ENCODE data around the gene QRICH1. TPM values are rescaled to one million over a fixed set of nuclear protein-coding genes. Genes with fewer than 3 reads are reported as not detected.

QRICH1 gene
- total and polyA plus RNA-seq, 10 donors = 35.9 to 127 (median 101) TPM

- no peaks in the 10 kb centered on the region for H3K9me3 ChIP-seq
- TF ChIP-seq CTCF (IDR thresholded peaks at IDR 0.05 in 8 of 11, conservative IDR thresholded peaks at IDR 0.05 in 3 of 11) = no peak
- TF ChIP-seq POLR2A (IDR thresholded peaks at IDR 0.05) = no peak
- TF ChIP-seq POLR2AphosphoS5 (IDR thresholded peaks at IDR 0.05) = no peak
- H3K27ac ChIP-seq = no peak overlapping the region
- no peak overlapping the region for H3K4me3 ChIP-seq
- no peaks in the 10 kb centered on the region for H3K27me3 ChIP-seq (replicated peaks in 1 of 7)
- intact Hi-C loops (cut with DNase I; ENCODE audit: low total_unique reads) = no loop called here
- peaks cover 5 to 97% (median 79%) of the 10 kb centered on the region in 6 donors for H3K36me3 ChIP-seq
- H3K4me1 ChIP-seq = no peaks in the 10 kb centered on the region
- DNase-seq = no peak
These were observed 111.9 kb downstream of the QRICH1 start for GRCh38 chr3:48982016-48982415.

- no peak for DNase-seq
- intact Hi-C loops (cut with DNase I; ENCODE audit: low total_unique reads) = no loop called here
These were observed 113.6 kb downstream of the QRICH1 start for GRCh38 chr3:48980295-48980694.

More at GRCh38 chr3:48980295-48980694, 113.6 kb downstream of the QRICH1 start:
- H3K4me3 ChIP-seq = no peak overlapping the region
- peaks cover 5 to 98% (median 92%) of the 10 kb centered on the region in 6 donors for H3K36me3 ChIP-seq
- H3K9me3 ChIP-seq = no peaks in the 10 kb centered on the region
- no peaks in the 10 kb centered on the region for H3K27me3 ChIP-seq (replicated peaks in 1 of 7)
- no peak overlapping the region for H3K27ac ChIP-seq
- no peaks in the 10 kb centered on the region for H3K4me1 ChIP-seq
- WGBS, 5 donors = 91 to 97% (median 95%) methylated on average over 4 of the region's 4 CpGs
- no peak for TF ChIP-seq POLR2AphosphoS5 (IDR thresholded peaks at IDR 0.05)
- TF ChIP-seq POLR2A (IDR thresholded peaks at IDR 0.05) = no peak
- TF ChIP-seq CTCF (IDR thresholded peaks at IDR 0.05 in 8 of 11, conservative IDR thresholded peaks at IDR 0.05 in 3 of 11) = no peak

Small RNA genes lying within 50 kb of the gene (microRNA-seq; reads per million reads assigned to microRNA genes)
- 11,045 to 16,110 (median 15,301) reads per million in 3 donors for gene MIR191
- gene MIR425 = 1,589 to 2,690 (median 1,916) reads per million in 3 donors
- 0 reads per million in 3 donors for gene MIR6890

Small RNA genes lying within 50 kb of the gene (small RNA-seq; reads per million reads assigned to genes)
- gene MIR191 = 2,515 to 5,399 (median 4,106) reads per million in 4 donors
- gene MIR425 = 14.1 to 26.1 (median 22.4) reads per million in 4 donors
- 0 reads per million in 4 donors for gene RN7SL182P

Other genes with a start within 250 kb of the QRICH1 start
- 10 to 100 TPM; 15.3 to 38.5 (median 26.3) TPM for gene PRKAR2A, start 246.2 kb downstream of the QRICH1 start, total RNA-seq
- gene PRKAR2A, start 246.2 kb downstream of the QRICH1 start, polyA plus RNA-seq = 1 to 10 TPM; 4.8 to 8.3 (median 5.0) TPM
- 10 to 100 TPM; 13.0 to 51.2 (median 26.8) TPM for gene SLC25A20, start 195.2 kb downstream of the QRICH1 start, total RNA-seq
- gene SLC25A20, start 195.2 kb downstream of the QRICH1 start, polyA plus RNA-seq = 10 to 100 TPM; 16.1 to 31.7 (median 17.0) TPM
- 100 to 1,000 TPM in 4 of 7 donors, 10 to 100 TPM in 3; 92.3 to 112 (median 101) TPM for gene ARIH2, start 175.2 kb downstream of the QRICH1 start, total RNA-seq
- gene ARIH2, start 175.2 kb downstream of the QRICH1 start, polyA plus RNA-seq = 10 to 100 TPM; 25.2 to 53.3 (median 32.3) TPM
- 10 to 100 TPM; 27.3 to 49.3 (median 32.6) TPM for gene P4HTM, start 103.8 kb downstream of the QRICH1 start, total RNA-seq
- 10 to 100 TPM; 20.8 to 37.2 (median 25.7) TPM for gene P4HTM, start 103.8 kb downstream of the QRICH1 start, polyA plus RNA-seq
- gene WDR6, start 86.7 kb downstream of the QRICH1 start, total RNA-seq = 100 to 1,000 TPM; 109 to 171 (median 141) TPM
- 100 to 1,000 TPM in 2 of 3 donors, 10 to 100 TPM in 1; 96.9 to 169 (median 161) TPM for gene WDR6, start 86.7 kb downstream of the QRICH1 start, polyA plus RNA-seq
- 10 to 100 TPM; 16.4 to 27.5 (median 22.3) TPM for gene DALRD3, start 75.5 kb downstream of the QRICH1 start, total RNA-seq
- gene DALRD3, start 75.5 kb downstream of the QRICH1 start, polyA plus RNA-seq = 10 to 100 TPM; 28.5 to 32.0 (median 30.1) TPM
- gene NDUFAF3, start 72.0 kb downstream of the QRICH1 start, total RNA-seq = 10 to 100 TPM; 63.8 to 98.5 (median 80.1) TPM
- 10 to 100 TPM; 69.1 to 88.4 (median 77.4) TPM for gene NDUFAF3, start 72.0 kb downstream of the QRICH1 start, polyA plus RNA-seq
- gene IMPDH2, start 64.7 kb downstream of the QRICH1 start, total RNA-seq = 100 to 1,000 TPM in 2 of 7 donors, 10 to 100 TPM in 5; 84.4 to 104 (median 90.8) TPM
- 100 to 1,000 TPM in 2 of 3 donors, 10 to 100 TPM in 1; 99.2 to 127 (median 102) TPM for gene IMPDH2, start 64.7 kb downstream of the QRICH1 start, polyA plus RNA-seq
- 100 to 1,000 TPM; 174 to 238 (median 212) TPM for gene QARS1, start 10.7 kb upstream of the QRICH1 start, total RNA-seq
- gene QARS1, start 10.7 kb upstream of the QRICH1 start, polyA plus RNA-seq = 100 to 1,000 TPM; 206 to 329 (median 239) TPM
- gene USP19, start 26.8 kb upstream of the QRICH1 start, total RNA-seq = 100 to 1,000 TPM in 2 of 7 donors, 10 to 100 TPM in 5; 59.5 to 108 (median 64.8) TPM
- 10 to 100 TPM; 14.1 to 26.7 (median 17.2) TPM for gene USP19, start 26.8 kb upstream of the QRICH1 start, polyA plus RNA-seq
- 100 to 1,000 TPM; 168 to 331 (median 284) TPM for gene LAMB2, start 39.0 kb upstream of the QRICH1 start, total RNA-seq
- 100 to 1,000 TPM in 2 of 3 donors, 10 to 100 TPM in 1; 97.7 to 376 (median 264) TPM for gene LAMB2, start 39.0 kb upstream of the QRICH1 start, polyA plus RNA-seq
- 10 to 100 TPM; 20.5 to 45.4 (median 28.8) TPM for gene CCDC71, start 72.3 kb upstream of the QRICH1 start, total RNA-seq
- gene CCDC71, start 72.3 kb upstream of the QRICH1 start, polyA plus RNA-seq = 10 to 100 TPM in 2 of 3 donors, 1 to 10 TPM in 1; 9.9 to 19.1 (median 16.3) TPM
- gene KLHDC8B, start 77.5 kb upstream of the QRICH1 start, total RNA-seq = 10 to 100 TPM; 18.6 to 29.2 (median 21.9) TPM
- 10 to 100 TPM; 10.5 to 21.3 (median 19.5) TPM for gene KLHDC8B, start 77.5 kb upstream of the QRICH1 start, polyA plus RNA-seq
- 10 to 100 TPM in 3 of 7 donors, 1 to 10 TPM in 4; 7.6 to 15.0 (median 9.3) TPM for gene C3orf62, start 183.2 kb upstream of the QRICH1 start, total RNA-seq
- 1 to 10 TPM; 4.1 to 8.1 (median 8.0) TPM for gene C3orf62, start 183.2 kb upstream of the QRICH1 start, polyA plus RNA-seq
- gene USP4, start 246.0 kb upstream of the QRICH1 start, total RNA-seq = 100 to 1,000 TPM in 2 of 7 donors, 10 to 100 TPM in 5; 48.9 to 107 (median 84.5) TPM
- gene USP4, start 246.0 kb upstream of the QRICH1 start, polyA plus RNA-seq = 10 to 100 TPM; 28.1 to 52.2 (median 33.4) TPM